SK-N-MC (cell line): ENCODE data around the gene STIMATE.

ENCODE experiments used
- EZH2 ChIP-seq: fragments of 200-600 bp; sonication (generic); IDR thresholded peaks from one replicate; pipeline ENCODE4 v1.6.1; 2017; ENCODE audit warnings: antibody characterized with exemption
- FOXP2 ChIP-seq: optimal IDR thresholded peaks from 2 replicates; pipeline ENCODE3; 2011; ENCODE audit warnings: mild to moderate bottlenecking, moderate library complexity; ENCODE audit not compliant: insufficient read depth; ENCODE audit errors: extremely low read length, control extremely low read depth
- POLR2AphosphoS5 ChIP-seq: IDR thresholded peaks from 2 replicates; pipeline ENCODE4 v1.6.1; 2012; ENCODE audit warnings: mild to moderate bottlenecking, low read depth, low read length, borderline replicate concordance

DNA sequence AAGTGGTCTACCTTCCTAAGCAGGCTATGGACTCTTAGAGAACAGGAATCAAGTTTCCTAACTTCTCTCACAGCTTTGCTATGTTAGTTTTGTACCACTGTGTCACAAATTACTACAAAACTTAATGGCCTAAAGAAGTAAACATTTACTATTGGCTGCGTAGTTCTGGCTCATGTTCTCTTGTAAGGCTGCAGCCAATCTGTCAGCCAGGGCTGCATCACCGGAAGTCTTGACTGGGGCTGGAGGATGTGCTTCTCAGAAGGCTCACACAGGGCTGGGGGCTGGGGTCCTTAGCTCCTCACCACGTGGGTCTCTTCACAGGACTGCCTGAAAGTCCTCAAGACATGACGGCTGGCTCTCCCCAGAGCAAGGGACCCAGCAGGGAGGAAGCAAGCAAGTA, 15.5 kb downstream of the STIMATE start:
- TF ChIP-seq POLR2AphosphoS5 (no peak), EZH2 (no peak), FOXP2 (no peak)
